ENCODE results near the gene NXPH3. TPM values are rescaled to one million over a fixed set of nuclear protein-coding genes. Genes with fewer than 3 reads are reported as not detected.

NXPH3 gene
- total RNA-seq, 1 experiment from 2014 or later: 0.26 TPM

DNA sequence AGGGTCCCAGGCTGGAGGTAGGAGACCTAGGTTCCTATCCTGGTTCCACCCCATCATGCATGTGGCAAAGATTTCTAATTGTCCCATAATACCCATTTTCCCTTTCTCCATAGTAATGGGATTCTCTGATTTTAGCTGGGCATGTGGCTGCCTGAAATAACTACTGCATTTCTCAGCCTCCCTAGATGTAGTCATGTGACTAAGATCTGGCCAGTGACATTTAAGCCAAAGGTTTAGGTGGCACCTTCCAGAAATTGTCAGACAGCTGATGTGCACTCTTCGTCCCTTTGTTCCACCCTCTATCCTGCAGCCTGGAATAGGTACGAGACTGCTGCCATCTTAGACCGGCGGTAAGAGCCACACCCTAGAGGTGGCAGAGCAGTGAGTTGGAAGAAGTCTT lies 8.2 kb downstream of the NXPH3 start:
- no peaks in the 10 kb centered on the region for H3F3A ChIP-seq (ENCODE audit: low read length, unreplicated experiment)
- H2AFZ ChIP-seq (ENCODE audit: low read length): no peak overlapping the region
- no peaks in the 10 kb centered on the region for H3K79me2 ChIP-seq (ENCODE audit: low read length)
- no peak for DNase-seq
- H3K9me3 ChIP-seq (ENCODE audit: low read length): no peaks in the 10 kb centered on the region
- no peak overlapping the region for H3K4me3 ChIP-seq (ENCODE audit: low read length)
- intact Hi-C loops (cut with micrococcal nuclease): no loop called here
- no TSS peak for BruUV-seq (replicated peaks)
- ChIA-PET POLR2A (ENCODE audit: unreplicated experiment) (no interaction called here), CTCF (no interaction called here)
- no peaks in the 10 kb centered on the region for H3K9me2 ChIP-seq (replicated peaks; ENCODE audit: low read length)
- no peak for ATAC-seq
- no peak overlapping the region for H3K27ac ChIP-seq (ENCODE audit: low read length)
- no peaks in the 10 kb centered on the region for H3K36me3 ChIP-seq (ENCODE audit: low read depth, low read length)
- TF ChIP-seq EZH2phosphoT487 (IDR thresholded peaks at IDR 0.05; ENCODE audit: borderline replicate concordance, low read length) (no peak), EZH2 (IDR thresholded peaks at IDR 0.05; ENCODE audit: low read length, unreplicated experiment) (no peak)
- TF ChIP-seq, protein P1, sequence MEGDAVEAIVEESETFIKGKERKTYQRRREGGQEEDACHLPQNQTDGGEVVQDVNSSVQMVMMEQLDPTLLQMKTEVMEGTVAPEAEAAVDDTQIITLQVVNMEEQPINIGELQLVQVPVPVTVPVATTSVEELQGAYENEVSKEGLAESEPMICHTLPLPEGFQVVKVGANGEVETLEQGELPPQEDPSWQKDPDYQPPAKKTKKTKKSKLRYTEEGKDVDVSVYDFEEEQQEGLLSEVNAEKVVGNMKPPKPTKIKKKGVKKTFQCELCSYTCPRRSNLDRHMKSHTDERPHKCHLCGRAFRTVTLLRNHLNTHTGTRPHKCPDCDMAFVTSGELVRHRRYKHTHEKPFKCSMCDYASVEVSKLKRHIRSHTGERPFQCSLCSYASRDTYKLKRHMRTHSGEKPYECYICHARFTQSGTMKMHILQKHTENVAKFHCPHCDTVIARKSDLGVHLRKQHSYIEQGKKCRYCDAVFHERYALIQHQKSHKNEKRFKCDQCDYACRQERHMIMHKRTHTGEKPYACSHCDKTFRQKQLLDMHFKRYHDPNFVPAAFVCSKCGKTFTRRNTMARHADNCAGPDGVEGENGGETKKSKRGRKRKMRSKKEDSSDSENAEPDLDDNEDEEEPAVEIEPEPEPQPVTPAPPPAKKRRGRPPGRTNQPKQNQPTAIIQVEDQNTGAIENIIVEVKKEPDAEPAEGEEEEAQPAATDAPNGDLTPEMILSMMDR (conservative IDR thresholded peaks at IDR 0.05; ENCODE audit: low read depth, low read length): no peak
- H3K4me2 ChIP-seq (ENCODE audit: low read length): no peak overlapping the region
- no peaks in the 10 kb centered on the region for H3K27me3 ChIP-seq (ENCODE audit: low read length)
- H3K4me1 ChIP-seq (ENCODE audit: insufficient read depth, low read length): peaks cover 20% of the 10 kb centered on the region
- H4K20me1 ChIP-seq (ENCODE audit: low read length): no peaks in the 10 kb centered on the region
- no peak overlapping the region for H3K9ac ChIP-seq (ENCODE audit: low read length)

DNA sequence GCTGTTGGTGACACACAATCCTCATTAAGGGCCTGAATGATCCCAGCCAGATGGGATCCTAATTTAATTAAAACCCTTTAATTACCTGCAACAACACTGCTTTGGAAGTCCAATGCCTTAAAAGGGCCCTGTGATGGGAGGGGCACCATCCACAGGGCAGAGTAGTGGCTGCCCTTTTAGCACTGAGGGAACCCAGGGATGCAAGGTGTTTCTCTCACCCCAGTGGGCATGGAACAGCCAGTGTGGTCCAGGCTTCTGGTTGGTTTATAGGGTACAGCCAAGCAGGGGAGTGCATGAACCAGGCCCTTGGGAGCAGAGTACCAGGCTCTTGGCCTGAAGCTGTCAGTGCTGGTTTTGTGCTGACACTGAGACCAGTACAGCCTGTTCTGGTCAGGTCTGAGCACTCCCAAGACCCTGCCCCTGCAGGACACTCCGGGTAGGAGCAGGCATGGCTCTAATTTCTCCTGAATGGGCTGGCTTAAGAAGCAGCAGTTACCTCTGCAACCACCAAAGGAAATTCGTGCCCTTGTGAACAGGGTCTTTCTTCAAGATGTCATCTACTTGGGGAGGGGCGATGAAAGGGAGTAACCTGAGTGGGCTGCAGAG lies 9.9 kb downstream of the NXPH3 start:
- H3K79me2 ChIP-seq (ENCODE audit: low read length): no peaks in the 10 kb centered on the region
- no peak overlapping the region for H2AFZ ChIP-seq (ENCODE audit: low read length)
- H3K4me3 ChIP-seq (ENCODE audit: low read length): no peak overlapping the region
- H3K27ac ChIP-seq (ENCODE audit: low read length): no peak overlapping the region
- H3K4me1 ChIP-seq (ENCODE audit: insufficient read depth, low read length): peaks cover 29% of the 10 kb centered on the region
- ChIA-PET CTCF (no interaction called here), POLR2A (ENCODE audit: unreplicated experiment) (no interaction called here)
- H3F3A ChIP-seq (ENCODE audit: low read length, unreplicated experiment): no peaks in the 10 kb centered on the region
- TF ChIP-seq EZH2phosphoT487 (IDR thresholded peaks at IDR 0.05; ENCODE audit: borderline replicate concordance, low read length) (no peak), EZH2 (IDR thresholded peaks at IDR 0.05; ENCODE audit: low read length, unreplicated experiment) (no peak)
- TF ChIP-seq, protein P1 (conservative IDR thresholded peaks at IDR 0.05; ENCODE audit: low read depth, low read length): peak; percentile 57
- H3K27me3 ChIP-seq (ENCODE audit: low read length): no peaks in the 10 kb centered on the region
- no peak overlapping the region for H3K4me2 ChIP-seq (ENCODE audit: low read length)
- no TSS peak for BruUV-seq (replicated peaks)
- H4K20me1 ChIP-seq (ENCODE audit: low read length): no peaks in the 10 kb centered on the region
- intact Hi-C loops (cut with micrococcal nuclease): no loop called here
- no peak overlapping the region for H3K9ac ChIP-seq (ENCODE audit: low read length)
- H3K9me2 ChIP-seq (replicated peaks; ENCODE audit: low read length): no peaks in the 10 kb centered on the region
- peak; percentile 67 for DNase-seq
- ATAC-seq: peak; percentile 45
- H3K9me3 ChIP-seq (ENCODE audit: low read length): no peaks in the 10 kb centered on the region
- no peaks in the 10 kb centered on the region for H3K36me3 ChIP-seq (ENCODE audit: low read depth, low read length)

DNA sequence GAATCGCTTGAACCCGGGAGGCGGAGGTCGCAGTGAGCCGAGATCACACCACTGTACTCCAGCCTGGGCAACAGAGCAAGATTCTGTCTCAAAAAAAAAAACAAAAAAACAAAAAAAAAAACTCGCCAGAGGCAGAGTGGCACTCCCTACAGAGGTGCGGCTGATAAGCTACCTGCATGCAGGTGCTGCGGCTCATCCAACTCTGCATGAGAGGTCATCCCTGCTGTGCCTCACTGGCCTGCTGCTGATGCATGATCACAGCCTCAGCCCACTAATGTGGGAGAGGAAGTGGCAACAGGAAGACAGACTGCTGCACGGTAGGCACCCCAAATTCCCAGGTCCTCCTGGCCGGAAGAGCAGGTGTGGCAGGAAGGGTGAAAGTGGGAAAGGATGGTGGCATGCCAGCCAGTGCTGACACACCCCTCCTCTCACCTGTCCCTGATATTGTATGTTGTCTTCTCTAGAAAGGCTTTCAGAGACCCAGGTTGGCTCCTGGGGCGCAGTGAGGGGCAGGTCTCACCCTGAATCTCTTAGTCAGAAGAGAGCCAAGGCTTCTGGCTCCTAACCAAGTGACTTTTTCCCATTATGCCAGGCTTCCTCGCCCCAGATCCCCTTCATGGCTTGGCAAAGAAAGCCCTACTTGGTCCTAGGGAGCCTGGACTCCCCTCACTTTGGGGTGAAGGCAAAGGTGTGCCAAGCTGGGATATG lies 11.8 kb downstream of the NXPH3 start:
- no peak for DNase-seq
- ATAC-seq: no peak
- BruUV-seq (replicated peaks): no TSS peak
- Histone ChIP-seq H3K27ac (ENCODE audit: low read length) (no peak overlapping the region), H3K9me3 (ENCODE audit: low read length) (no peaks in the 10 kb centered on the region), H4K20me1 (ENCODE audit: low read length) (no peaks in the 10 kb centered on the region), H3K9ac (ENCODE audit: low read length) (no peak overlapping the region), H2AFZ (ENCODE audit: low read length) (no peak overlapping the region), H3K27me3 (ENCODE audit: low read length) (no peaks in the 10 kb centered on the region), H3K9me2 (replicated peaks; ENCODE audit: low read length) (no peaks in the 10 kb centered on the region), H3F3A (ENCODE audit: low read length, unreplicated experiment) (no peaks in the 10 kb centered on the region), H3K4me3 (ENCODE audit: low read length) (no peak overlapping the region), H3K36me3 (ENCODE audit: low read depth, low read length) (no peaks in the 10 kb centered on the region), H3K4me1 (ENCODE audit: insufficient read depth, low read length) (peaks cover 24% of the 10 kb centered on the region), H3K4me2 (ENCODE audit: low read length) (no peak overlapping the region), H3K79me2 (ENCODE audit: low read length) (no peaks in the 10 kb centered on the region)
- ChIA-PET CTCF (no interaction called here), POLR2A (ENCODE audit: unreplicated experiment) (no interaction called here)
- intact Hi-C loops (cut with micrococcal nuclease): no loop called here
- TF ChIP-seq EZH2 (IDR thresholded peaks at IDR 0.05; ENCODE audit: low read length, unreplicated experiment) (no peak), EZH2phosphoT487 (IDR thresholded peaks at IDR 0.05; ENCODE audit: borderline replicate concordance, low read length) (no peak)
- TF ChIP-seq, protein P1 (conservative IDR thresholded peaks at IDR 0.05; ENCODE audit: low read depth, low read length): no peak

All from PC-3 (cell line).